HCT116 (cell line): ENCODE data around the gene HELLS. TPM values are rescaled to one million over a fixed set of nuclear protein-coding genes. Genes with fewer than 3 reads are reported as not detected.

Experiments used
- CBX3 ChIP-seq: IDR thresholded peaks from 2 replicates; pipeline ENCODE4 v1.6.1; 2012; ENCODE audit warnings: low read depth
- CEBPB ChIP-seq: IDR thresholded peaks from 2 replicates; pipeline ENCODE4 v1.6.1; 2012; ENCODE audit warnings: low read depth
- CTCF ChIP-seq, 3 experiments: fragments of 200-600 bp in 1 of 3; sonication (generic) in 1 of 3; IDR thresholded peaks in 2 of 3; conservative IDR thresholded peaks in 1 of 3; 2 replicates each; pipeline ENCODE4 v1.5.1; 2012 to 2017; ENCODE audit warnings: low read depth in 2 of 3, low read length in 2 of 3, antibody characterized with exemption in 1 of 3, borderline replicate concordance in 1 of 3, control low read depth in 1 of 3, mild to moderate bottlenecking in 1 of 3, mixed read lengths in 1 of 3, mixed run types in 1 of 3, moderate library complexity in 1 of 3; ENCODE audit not compliant: insufficient read depth in 1 of 3
- EZH2phosphoT487 ChIP-seq: fragments of 200-600 bp; IDR thresholded peaks from 2 replicates; pipeline ENCODE4 v1.6.1; 2018; ENCODE audit warnings: antibody characterized with exemption, borderline replicate concordance
- POLR2A ChIP-seq: IDR thresholded peaks from 2 replicates; pipeline ENCODE4 v1.7.0; 2011; ENCODE audit warnings: borderline replicate concordance; ENCODE audit not compliant: insufficient read depth, insufficient read length; ENCODE audit errors: extremely low read depth
- RAD21 ChIP-seq: IDR thresholded peaks from 2 replicates; pipeline ENCODE4 v1.6.1; 2012; ENCODE audit warnings: low read depth, mild to moderate bottlenecking
- REST ChIP-seq: IDR thresholded peaks from 2 replicates; pipeline ENCODE4 v1.6.1; 2012; ENCODE audit warnings: low read depth
- SIN3A ChIP-seq: IDR thresholded peaks from 2 replicates; pipeline ENCODE4 v1.6.1; 2012; ENCODE audit warnings: low read depth
- SP1 ChIP-seq: IDR thresholded peaks from 2 replicates; pipeline ENCODE4 v1.6.1; 2012; ENCODE audit warnings: low read depth
- TCF7L2 ChIP-seq: IDR thresholded peaks from 2 replicates; pipeline ENCODE4 v1.7.0; 2011; ENCODE audit warnings: borderline replicate concordance, inconsistent platforms; ENCODE audit not compliant: insufficient read depth, insufficient read length; ENCODE audit errors: extremely low read depth
- ZFX ChIP-seq: fragments of 450-650 bp; IDR thresholded peaks from 2 replicates; pipeline ENCODE4 v1.6.1; 2017
- total RNA-seq: library from RNA; stranded (reverse); gene quantifications from one replicate; pipeline ENCODE4 v1.2.1, GENCODE V29; 2021; ENCODE audit not compliant: unreplicated experiment

Gene HELLS
- total RNA-seq, 1 experiment from 2014 or later, result 134 TPM

- TF ChIP-seq REST, result no peak
- no peak for TF ChIP-seq TCF7L2
- TF ChIP-seq CEBPB, result no peak
- no peak for TF ChIP-seq CBX3
- no peak for TF ChIP-seq SIN3A
- TF ChIP-seq ZFX, result no peak
- no peak for TF ChIP-seq CTCF (IDR thresholded peaks at IDR 0.05 in 2 of 3, conservative IDR thresholded peaks at IDR 0.05 in 1 of 3; ENCODE audit: borderline replicate concordance in 1 of 3, insufficient read depth in 1 of 3, low read depth in 2 of 3, low read length in 2 of 3)
- no peak for TF ChIP-seq EZH2phosphoT487
- TF ChIP-seq POLR2A, result no peak
- TF ChIP-seq RAD21, result no peak
- TF ChIP-seq SP1, result no peak
These were observed 69.0 kb downstream of the HELLS start (continued) for GRCh38 chr10:94614558-94614957.
